ENCODE data around the gene LIPC.

The LIPC gene

GRCh38 chr15:58491499-58492202, 59.9 kb downstream of the LIPC start:
- DNase-seq: no peak

GRCh38 chr15:58492661-58493397, 61.0 kb downstream of the LIPC start:
- DNase-seq: no peak

- no peak for DNase-seq
Observed at GRCh38 chr15:58494567-58494966, 62.8 kb downstream of the LIPC start.

GRCh38 chr15:58495891-58496408, 64.2 kb downstream of the LIPC start:
- DNase-seq: no peak

GRCh38 chr15:58497046-58497785, 65.4 kb downstream of the LIPC start:
- no peak for DNase-seq

- DNase-seq: peak in 2 of 56 donors; percentile 20 to 21
Observed at GRCh38 chr15:58498821-58499580, 67.2 kb downstream of the LIPC start.

- DNase-seq: no peak
Observed at GRCh38 chr15:58501006-58501405, 69.2 kb downstream of the LIPC start.

DNA sequence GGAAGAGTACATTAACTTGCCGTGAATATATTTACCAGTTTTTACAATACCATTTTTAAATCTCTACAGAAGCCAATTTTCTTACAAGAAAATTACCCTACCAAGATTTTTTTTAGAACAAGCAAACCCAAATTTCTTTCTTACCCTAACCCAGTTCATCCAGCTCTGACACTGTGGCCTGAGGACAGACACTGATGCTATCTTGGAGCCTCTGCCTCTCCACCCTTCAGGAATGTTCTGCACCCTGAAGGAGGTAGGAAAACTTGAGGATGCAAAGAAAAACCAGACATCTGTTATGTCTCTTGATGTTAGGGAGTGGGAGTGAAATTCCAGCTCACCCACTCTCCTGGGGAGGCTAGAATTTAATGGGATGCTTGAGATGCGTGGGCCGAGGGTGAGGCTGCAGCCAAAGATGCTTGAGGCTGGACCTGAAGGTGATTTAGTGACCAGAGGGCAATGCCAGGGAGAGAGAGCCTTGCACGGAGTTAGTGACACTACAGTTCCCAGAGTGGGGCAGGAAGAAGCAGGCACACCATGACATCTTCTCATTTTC, 69.9 kb downstream of the LIPC start:
- no peak for DNase-seq

GRCh38 chr15:58503139-58504027, 71.6 kb downstream of the LIPC start:
- DNase-seq: no peak

DNA sequence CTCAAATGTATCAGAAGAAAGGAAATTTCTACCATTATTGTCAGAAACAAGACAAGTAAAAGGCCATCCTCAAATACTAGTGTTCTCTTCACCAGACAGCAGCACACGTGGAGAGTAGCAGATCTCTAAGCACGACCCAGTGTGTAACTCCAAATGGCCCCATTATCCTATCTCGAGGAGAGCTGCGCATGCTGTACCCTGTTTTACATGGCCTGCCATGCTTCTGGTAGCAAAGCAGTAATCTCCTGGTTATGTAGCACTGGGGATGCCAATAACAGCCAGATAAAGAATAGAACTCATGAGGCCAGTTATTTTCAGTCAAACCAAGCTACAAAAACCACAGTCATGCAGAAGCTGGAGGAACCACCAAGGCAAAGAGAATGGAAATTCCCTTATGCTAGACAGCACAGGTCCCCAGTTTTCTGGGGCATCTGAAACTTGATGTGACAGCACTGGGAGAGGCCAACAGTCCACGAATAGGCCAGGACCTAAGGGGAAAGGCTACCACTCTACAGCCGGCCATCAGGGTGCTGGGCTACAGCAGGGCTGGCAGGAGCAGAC, 73.0 kb downstream of the LIPC start:
- no peak for DNase-seq

DNA sequence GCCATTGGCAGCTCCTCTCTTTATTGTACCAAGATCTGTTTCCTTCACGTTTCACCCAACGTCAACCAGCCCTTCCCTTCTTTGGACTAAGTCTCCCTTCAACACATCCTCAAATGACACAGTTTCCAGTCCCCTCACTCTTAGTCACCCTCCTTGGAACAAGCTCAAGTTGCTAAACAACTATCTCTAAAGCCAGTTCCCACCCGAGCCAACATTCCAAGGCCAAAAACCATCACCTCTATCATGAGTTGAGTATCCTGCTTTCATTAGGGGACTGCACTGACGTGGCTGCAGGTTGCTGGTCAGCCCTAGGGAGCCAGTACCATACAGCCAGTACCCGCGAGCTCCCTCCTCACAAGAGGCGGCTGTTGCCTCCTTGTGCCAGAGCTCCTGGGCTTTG, 73.8 kb downstream of the LIPC start:
- DNase-seq: no peak

GRCh38 chr15:58506064-58506490, 74.3 kb downstream of the LIPC start:
- no peak for DNase-seq

GRCh38 chr15:58506783-58507668, 75.2 kb downstream of the LIPC start:
- no peak for DNase-seq

DNA sequence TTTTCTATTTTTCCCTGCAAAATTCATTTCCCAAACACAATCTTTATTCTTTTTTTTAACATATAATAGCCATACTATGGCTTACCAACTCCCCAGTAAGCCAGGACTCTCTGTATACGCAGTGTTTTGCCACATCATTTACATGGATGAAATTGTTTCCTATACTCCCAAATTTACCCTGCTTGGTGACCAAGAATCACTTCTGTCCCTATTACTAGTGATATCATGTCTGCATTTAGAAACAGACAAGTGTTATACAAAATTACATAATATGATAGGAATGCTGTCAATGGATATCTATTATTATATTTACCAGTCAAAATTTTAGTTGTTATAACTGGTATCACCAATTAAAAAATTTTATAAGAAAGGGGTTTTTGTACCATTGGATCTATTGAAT, 77.8 kb downstream of the LIPC start:
- DNase-seq: no peak

DNA sequence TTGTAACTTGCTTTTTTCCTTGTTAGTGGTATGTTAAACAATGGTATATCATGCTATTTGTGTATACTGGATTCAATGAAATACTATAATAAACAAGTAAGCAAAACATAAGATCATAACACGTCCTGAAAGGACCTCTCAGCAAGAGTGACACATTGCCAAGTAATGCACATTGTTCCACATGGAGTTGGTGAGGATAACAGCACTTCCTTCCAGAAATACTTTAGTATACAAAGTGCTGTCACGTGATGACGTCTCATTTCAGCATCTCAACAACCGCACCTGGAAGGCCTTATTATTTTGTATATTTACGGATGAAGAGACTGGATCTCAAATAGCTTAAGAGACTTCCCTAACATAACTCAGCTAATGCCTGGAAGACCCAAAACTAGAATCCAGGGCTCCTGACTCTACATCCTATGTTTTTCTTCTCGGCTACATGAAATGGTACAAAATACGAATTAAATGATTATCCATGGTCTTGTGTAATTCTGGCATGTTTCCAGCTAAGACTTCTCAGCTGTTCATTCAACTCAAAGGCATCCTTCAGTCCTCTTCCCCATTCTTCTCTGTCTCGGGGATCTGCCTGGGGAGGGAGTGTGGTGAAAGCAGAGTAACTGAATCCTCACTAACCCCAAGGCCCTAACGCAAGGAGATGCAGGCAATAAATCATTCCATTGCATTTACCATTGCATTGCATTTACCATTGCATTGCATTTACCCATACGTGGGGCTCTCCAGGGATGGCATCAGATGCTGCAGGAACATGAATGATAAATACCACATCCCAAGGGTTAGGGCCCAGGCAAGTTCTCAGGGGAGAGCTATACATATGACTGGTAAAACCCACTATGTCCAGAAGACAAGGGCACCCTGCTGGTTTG, 79.2 kb downstream of the LIPC start:
- DNase-seq: no peak

DNA sequence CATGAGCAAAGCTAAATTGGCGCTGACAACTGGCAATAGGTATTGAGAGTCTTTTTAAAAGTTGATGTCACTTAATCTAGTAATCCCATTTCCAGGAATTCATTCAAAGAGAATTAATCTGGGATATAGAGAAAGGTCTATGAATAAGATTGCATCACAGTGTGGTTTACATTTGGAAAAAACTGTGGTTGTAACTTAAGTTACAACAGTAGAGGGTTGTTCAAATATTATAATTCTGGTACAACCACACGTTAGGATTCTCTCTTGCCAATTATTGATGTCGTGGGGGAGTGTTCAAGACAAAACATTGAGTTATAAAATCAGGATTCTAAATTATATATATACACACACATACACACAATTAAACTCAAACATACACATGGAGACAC, 79.8 kb downstream of the LIPC start:
- no peak for DNase-seq

DNA sequence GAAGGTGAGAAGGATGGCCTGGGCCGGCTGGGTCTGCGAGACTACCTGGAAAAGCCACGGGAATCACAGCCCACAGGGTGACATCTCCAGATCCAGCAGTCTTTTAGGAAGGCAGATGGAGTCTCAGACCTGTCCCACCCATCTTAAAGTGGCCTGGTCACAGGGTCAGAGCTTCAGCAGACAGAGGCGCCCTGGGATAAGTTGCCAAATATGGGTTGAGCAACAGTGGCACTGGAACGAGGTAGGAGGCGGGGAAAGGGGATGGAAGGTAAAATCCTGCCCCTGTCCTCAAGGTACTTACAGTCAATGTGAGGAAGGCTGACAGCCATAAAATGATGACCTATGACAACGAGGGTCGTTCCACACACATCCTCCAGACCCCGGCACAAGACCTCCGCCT, 80.7 kb downstream of the LIPC start:
- no peak for DNase-seq

GRCh38 chr15:58513008-58513407, 81.2 kb downstream of the LIPC start:
- DNase-seq: no peak
